Measurements from ENCODE around the gene TUBA4A. TPM values are rescaled to one million over a fixed set of nuclear protein-coding genes. Genes with fewer than 3 reads are reported as not detected.

TUBA4A gene
- total and polyA plus RNA-seq, 2 experiments from 2014 or later, result 4.7 to 10.5 TPM

DNA sequence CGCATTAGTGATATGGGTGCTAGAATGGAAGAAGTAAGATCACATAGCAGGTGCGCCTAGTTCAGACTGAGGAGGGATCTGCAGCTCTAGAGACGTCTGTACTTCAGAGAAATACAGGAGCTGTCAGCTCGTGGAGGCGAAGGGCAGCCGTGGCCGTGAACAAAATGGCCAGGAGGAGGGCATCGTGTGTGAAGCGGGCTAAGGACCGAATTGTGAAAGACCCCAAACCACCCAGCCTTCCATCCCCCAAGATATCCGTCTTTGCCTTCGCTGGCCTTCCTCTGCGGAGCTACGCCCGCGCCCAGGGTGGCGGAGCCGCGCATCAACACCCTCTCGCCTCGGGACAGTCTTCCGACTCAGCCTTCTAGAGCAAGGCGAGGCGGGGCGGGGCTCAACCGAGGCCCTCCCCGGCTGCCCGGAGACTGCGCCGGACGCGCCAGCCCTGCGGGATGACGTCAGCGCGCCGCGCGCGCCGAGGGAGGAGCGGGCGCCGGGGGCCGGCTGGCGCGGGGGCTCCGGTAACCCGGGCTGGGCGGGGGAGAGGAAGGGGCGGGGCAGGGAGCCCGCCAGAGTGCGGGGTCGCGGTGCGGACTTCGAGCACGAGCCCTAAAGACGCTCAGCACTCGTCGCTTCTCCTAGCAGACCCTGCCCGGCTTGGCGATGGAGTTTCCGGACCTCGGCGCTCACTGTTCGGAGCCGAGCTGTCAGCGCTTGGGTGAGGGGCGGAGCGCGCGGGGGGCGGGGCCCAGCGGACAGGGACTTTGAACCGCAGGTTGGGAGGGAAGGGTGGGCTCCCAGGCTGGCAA, 47.2 kb downstream of the TUBA4A start, which contains the start of gene ZFAND2B:
Gene ZFAND2B (plus strand): TSS at position 455 of the 806 bp plus-strand sequence. CDS start 206 bp downstream, at position 661.
- H3K36me3 ChIP-seq (replicated peaks; ENCODE audit: insufficient read depth, low read depth), result no peaks in the 10 kb centered on the region
- no peaks in the 10 kb centered on the region for H3K9me3 ChIP-seq (ENCODE audit: low read depth)
- peak within 1 kb of the TSS; percentile 98 for H3K27ac ChIP-seq
- H3K27me3 ChIP-seq, result no peaks in the 10 kb centered on the region
- TF ChIP-seq, protein P1, sequence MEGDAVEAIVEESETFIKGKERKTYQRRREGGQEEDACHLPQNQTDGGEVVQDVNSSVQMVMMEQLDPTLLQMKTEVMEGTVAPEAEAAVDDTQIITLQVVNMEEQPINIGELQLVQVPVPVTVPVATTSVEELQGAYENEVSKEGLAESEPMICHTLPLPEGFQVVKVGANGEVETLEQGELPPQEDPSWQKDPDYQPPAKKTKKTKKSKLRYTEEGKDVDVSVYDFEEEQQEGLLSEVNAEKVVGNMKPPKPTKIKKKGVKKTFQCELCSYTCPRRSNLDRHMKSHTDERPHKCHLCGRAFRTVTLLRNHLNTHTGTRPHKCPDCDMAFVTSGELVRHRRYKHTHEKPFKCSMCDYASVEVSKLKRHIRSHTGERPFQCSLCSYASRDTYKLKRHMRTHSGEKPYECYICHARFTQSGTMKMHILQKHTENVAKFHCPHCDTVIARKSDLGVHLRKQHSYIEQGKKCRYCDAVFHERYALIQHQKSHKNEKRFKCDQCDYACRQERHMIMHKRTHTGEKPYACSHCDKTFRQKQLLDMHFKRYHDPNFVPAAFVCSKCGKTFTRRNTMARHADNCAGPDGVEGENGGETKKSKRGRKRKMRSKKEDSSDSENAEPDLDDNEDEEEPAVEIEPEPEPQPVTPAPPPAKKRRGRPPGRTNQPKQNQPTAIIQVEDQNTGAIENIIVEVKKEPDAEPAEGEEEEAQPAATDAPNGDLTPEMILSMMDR (IDR thresholded peaks at IDR 0.05; ENCODE audit: poor library complexity), result peak; percentile 7
- TF ChIP-seq EZH2phosphoT487 (IDR thresholded peaks at IDR 0.05; ENCODE audit: low read depth, severe bottlenecking, unreplicated experiment), result no peak
- H4K20me1 ChIP-seq (ENCODE audit: insufficient read depth, poor library complexity, severe bottlenecking), result peaks cover 3% of the 10 kb centered on the region
- H2AFZ ChIP-seq, result peak within 1 kb of the TSS; percentile 92
- no peaks in the 10 kb centered on the region for H3K9me2 ChIP-seq (replicated peaks; ENCODE audit: insufficient read depth)
- peak; percentile 99 for DNase-seq (ENCODE audit: low spot score)
- H3K79me2 ChIP-seq, result peaks cover 6% of the 10 kb centered on the region
- WGBS (ENCODE audit: low lambda C conversion rate, missing lambda C conversion rate), result under 1% methylated on average over 39 of the region's 76 CpGs
- H3K4me2 ChIP-seq, result peak within 1 kb of the TSS; percentile 82
- peak within 1 kb of the TSS; percentile 69 for H3K4me3 ChIP-seq
- H3K4me1 ChIP-seq (ENCODE audit: insufficient read depth), result peaks cover 20% of the 10 kb centered on the region

- WGBS (ENCODE audit: low lambda C conversion rate, missing lambda C conversion rate), result 28% methylated on average over 7 of the region's 7 CpGs
- DNase-seq (ENCODE audit: low spot score), result no peak
- Histone ChIP-seq H3K9me3 (ENCODE audit: low read depth) (no peaks in the 10 kb centered on the region), H3K4me2 (peak overlapping the region; percentile 82), H3K9me2 (replicated peaks; ENCODE audit: insufficient read depth) (no peaks in the 10 kb centered on the region), H4K20me1 (ENCODE audit: insufficient read depth, poor library complexity, severe bottlenecking) (peaks cover 3% of the 10 kb centered on the region), H2AFZ (peak overlapping the region; percentile 92), H3K27me3 (no peaks in the 10 kb centered on the region), H3K4me3 (peak overlapping the region; percentile 60), H3K27ac (peak overlapping the region; percentile 98), H3K4me1 (ENCODE audit: insufficient read depth) (peaks cover 20% of the 10 kb centered on the region), H3K79me2 (peaks cover 6% of the 10 kb centered on the region), H3K36me3 (replicated peaks; ENCODE audit: insufficient read depth, low read depth) (no peaks in the 10 kb centered on the region)
- TF ChIP-seq, protein P1 (IDR thresholded peaks at IDR 0.05; ENCODE audit: poor library complexity), result no peak
- TF ChIP-seq EZH2phosphoT487 (IDR thresholded peaks at IDR 0.05; ENCODE audit: low read depth, severe bottlenecking, unreplicated experiment) (no peak), EZH2 (IDR thresholded peaks at IDR 0.05; ENCODE audit: borderline replicate concordance) (no peak)
These were observed 47.8 kb downstream of the TUBA4A start for GRCh38 chr2:219205981-219206327.

DNA sequence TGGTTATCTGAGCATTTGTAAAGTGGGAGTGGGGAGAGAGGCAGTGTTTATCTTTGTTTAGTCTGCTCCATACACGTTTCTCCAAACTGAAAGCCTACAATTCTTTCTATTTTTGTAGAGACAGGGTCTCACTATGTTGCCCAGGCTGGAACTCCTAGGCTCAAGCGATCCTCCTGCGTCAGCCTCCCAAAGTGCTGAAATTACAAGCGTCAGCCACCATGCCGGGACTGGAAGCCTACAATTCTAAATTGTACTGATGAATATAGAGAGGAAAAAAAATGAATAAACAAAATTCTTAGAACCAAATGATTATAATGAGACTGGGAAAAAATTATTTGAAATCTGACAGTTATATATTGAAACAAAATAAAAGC, 48.6 kb downstream of the TUBA4A start:
- Histone ChIP-seq H3K4me3 (no peak overlapping the region), H3K4me1 (ENCODE audit: insufficient read depth) (peaks cover 20% of the 10 kb centered on the region), H3K9me3 (ENCODE audit: low read depth) (no peaks in the 10 kb centered on the region), H4K20me1 (ENCODE audit: insufficient read depth, poor library complexity, severe bottlenecking) (peaks cover 3% of the 10 kb centered on the region), H2AFZ (no peak overlapping the region), H3K27me3 (no peaks in the 10 kb centered on the region), H3K79me2 (peaks cover 6% of the 10 kb centered on the region), H3K4me2 (no peak overlapping the region), H3K9me2 (replicated peaks; ENCODE audit: insufficient read depth) (no peaks in the 10 kb centered on the region), H3K36me3 (replicated peaks; ENCODE audit: insufficient read depth, low read depth) (no peaks in the 10 kb centered on the region), H3K27ac (no peak overlapping the region)
- WGBS (ENCODE audit: low lambda C conversion rate, missing lambda C conversion rate), result 81% methylated on average over 5 of the region's 5 CpGs
- DNase-seq (ENCODE audit: low spot score), result no peak
- no peak for TF ChIP-seq EZH2 (IDR thresholded peaks at IDR 0.05; ENCODE audit: borderline replicate concordance)
- TF ChIP-seq EZH2phosphoT487 (IDR thresholded peaks at IDR 0.05; ENCODE audit: low read depth, severe bottlenecking, unreplicated experiment), result no peak
- TF ChIP-seq, protein P1 (IDR thresholded peaks at IDR 0.05; ENCODE audit: poor library complexity), result no peak

All from hepatocyte (in vitro differentiated cells).